ENCODE measurements around the gene MBP.

- TF ChIP-seq ZSCAN30 (CRISPR knock-in tag; IDR thresholded peaks at IDR 0.05) (no peak), KLF6 (CRISPR knock-in tag; IDR thresholded peaks at IDR 0.05) (no peak), RAD21 (CRISPR knock-in tag; IDR thresholded peaks at IDR 0.05) (no peak), ZKSCAN8 (CRISPR knock-in tag; IDR thresholded peaks at IDR 0.05; ENCODE audit: borderline replicate concordance) (no peak), TCF7 (IDR thresholded peaks at IDR 0.05; ENCODE audit: low read depth) (no peak), ZNF180 (CRISPR knock-in tag; IDR thresholded peaks at IDR 0.05; ENCODE audit: borderline replicate concordance, low read depth) (no peak), MTA3 (CRISPR knock-in tag; IDR thresholded peaks at IDR 0.05) (no peak), JUN (CRISPR knock-in tag; IDR thresholded peaks at IDR 0.05) (no peak)
These were observed 100.9 kb downstream of the MBP start for GRCh38 chr18:77031662-77032061.

Measured in HepG2 (cell line).